Endodermal cell (in vitro differentiated cells): ENCODE data around the gene MRPL41. TPM values are rescaled to one million over a fixed set of nuclear protein-coding genes. Genes with fewer than 3 reads are reported as not detected.
"Not testable (repeated sequence)": the region's sequence is repeated elsewhere in the genome, so short reads cannot be mapped to it uniquely, and the experiment has no call there.

ENCODE experiments used
- DNase-seq: peaks from one replicate; pipeline ENCODE4 v3.0.0-alpha.2; 2017
- H3K27ac ChIP-seq: 2 replicates; pipeline ENCODE4 v1.5.1; 2013; ENCODE audit warnings: mild to moderate bottlenecking, low read depth, low read length, moderate library complexity
- H3K27me3 ChIP-seq: 2 replicates; pipeline ENCODE4 v1.6.1; 2013; ENCODE audit warnings: mild to moderate bottlenecking, low read length, moderate library complexity; ENCODE audit not compliant: insufficient read depth, control insufficient read depth, poor library complexity, severe bottlenecking
- H3K36me3 ChIP-seq: 2 replicates; pipeline ENCODE4 v1.7.0; 2013; ENCODE audit warnings: mild to moderate bottlenecking, low read length, moderate library complexity; ENCODE audit not compliant: control insufficient read depth, insufficient read depth
- H3K4me1 ChIP-seq: one replicate; pipeline ENCODE4 v1.7.0; 2013; ENCODE audit warnings: low read length; ENCODE audit not compliant: control insufficient read depth, insufficient read depth
- H3K4me3 ChIP-seq: 2 replicates; pipeline ENCODE4 v1.5.1; 2013; ENCODE audit warnings: mild to moderate bottlenecking, low read length, moderate library complexity
- H3K9ac ChIP-seq: 2 replicates; pipeline ENCODE4 v1.6.1; 2013; ENCODE audit warnings: mild to moderate bottlenecking, low read length, moderate library complexity; ENCODE audit not compliant: poor library complexity, severe bottlenecking; ENCODE audit errors: extremely low read depth
- H3K9me3 ChIP-seq: 2 replicates; pipeline ENCODE4 v1.6.1; 2013; ENCODE audit warnings: mild to moderate bottlenecking, low read length, moderate library complexity; ENCODE audit not compliant: control insufficient read depth
- H3K27ac Mint-ChIP-seq: 2 replicates; pipeline ENCODE4 v1.8.0; 2020; ENCODE audit warnings: mixed read lengths
- H3K27me3 Mint-ChIP-seq: 2 replicates; pipeline ENCODE4 v1.8.0; 2021; ENCODE audit warnings: mild to moderate bottlenecking, mixed read lengths; ENCODE audit not compliant: insufficient read depth
- H3K36me3 Mint-ChIP-seq: 2 replicates; pipeline ENCODE4 v1.8.0; 2020; ENCODE audit warnings: low read depth, mixed read lengths
- H3K4me1 Mint-ChIP-seq: 2 replicates; pipeline ENCODE4 v1.8.0; 2020; ENCODE audit warnings: mixed read lengths
- H3K4me3 Mint-ChIP-seq: 2 replicates; pipeline ENCODE4 v1.8.0; 2020; ENCODE audit warnings: mild to moderate bottlenecking, moderate library complexity, mixed read lengths
- H3K9me3 Mint-ChIP-seq: 2 replicates; pipeline ENCODE4 v1.8.0; 2020; ENCODE audit warnings: mild to moderate bottlenecking, mixed read lengths
- CTCF ChIP-seq: fragments of 200-600 bp; sonication (generic); conservative IDR thresholded peaks from 2 replicates; pipeline ENCODE4 v1.5.0; 2021; ENCODE audit warnings: antibody characterized with exemption, mild to moderate bottlenecking
- WGBS, 2 experiments: methylation state at CpG; one replicate each; pipeline versions ENCODE4 v1.1.5 to v1.1.7; 2013; ENCODE audit warnings: missing lambda C conversion rate in 2 of 2, mixed read lengths in 1 of 2; ENCODE audit not compliant: insufficient coverage in 1 of 2, insufficient read length in 1 of 2; 5-methylcytosine and 5-hydroxymethylcytosine counted together
- total RNA-seq, 2 donors: library from RNA; stranded (reverse); fragmentation: NEBNext Ultra II Directional in 1 of 2; extraction: Animal tissue kit (Norgen Biotek cat#: 25700) in 1 of 2; gene quantifications; 2 replicates in 1 of 2; 3 replicates in 1 of 2; pipeline ENCODE4 v1.2.1, GENCODE V29; 2021

Gene MRPL41
- total RNA-seq, 2 donors from 2014 or later = 43.7 to 49.6 TPM

GRCh38 chr9:137590469-137591383 is 39.0 kb downstream of the MRPL41 start, which contains the start of gene ZMYND19:
TSS of gene ZMYND19 (minus strand) at chr9:137590512. CDS start at chr9:137590263, 249 bp downstream.
- peaks cover 10% of the 10 kb centered on the region for H3K4me1 ChIP-seq
- H3K4me3 ChIP-seq = peak within 1 kb of the TSS; percentile 89
- H3K4me1 Mint-ChIP-seq = peaks cover 11% of the 10 kb centered on the region
- no peaks in the 10 kb centered on the region for H3K9me3 ChIP-seq
- H3K4me3 Mint-ChIP-seq = peak within 1 kb of the TSS; percentile 77
- no peaks in the 10 kb centered on the region for H3K27me3 Mint-ChIP-seq
- no peaks in the 10 kb centered on the region for H3K9me3 Mint-ChIP-seq
- WGBS, 2 experiments = 1% methylated on average over 18 to 113 of the region's 113 CpGs
- H3K27ac ChIP-seq = peak within 1 kb of the TSS; percentile 70
- peak within 1 kb of the TSS; percentile 97 for H3K27ac Mint-ChIP-seq
- peaks cover 28% of the 10 kb centered on the region for H3K36me3 Mint-ChIP-seq
- TF ChIP-seq CTCF = peak; percentile 10
- H3K27me3 ChIP-seq = no peaks in the 10 kb centered on the region
- DNase-seq = peak; percentile 94
- H3K36me3 ChIP-seq = peaks cover 32% of the 10 kb centered on the region
- H3K9ac ChIP-seq = peak within 1 kb of the TSS; percentile 60

- 92 to 95% methylated on average over 3 to 7 of the region's 7 CpGs for WGBS, 2 experiments
- Histone ChIP-seq H3K36me3 (peaks cover 13% of the 10 kb centered on the region), H3K4me1 (peaks cover 10% of the 10 kb centered on the region), H3K9me3 (no peaks in the 10 kb centered on the region), H3K27ac (no peak overlapping the region), H3K4me3 (no peak overlapping the region), H3K27me3 (no peaks in the 10 kb centered on the region), H3K9ac (no peak overlapping the region)
- Mint-ChIP-seq H3K27ac (no peak overlapping the region), H3K36me3 (peaks cover 8% of the 10 kb centered on the region), H3K9me3 (no peaks in the 10 kb centered on the region), H3K4me3 (no peak overlapping the region), H3K27me3 (no peaks in the 10 kb centered on the region), H3K4me1 (peaks cover 11% of the 10 kb centered on the region)
- TF ChIP-seq CTCF = no peak
- DNase-seq = no peak
Observed at GRCh38 chr9:137592767-137593166, 41.1 kb downstream of the MRPL41 start.

- Histone ChIP-seq H3K27ac (no peak overlapping the region), H3K9me3 (no peaks in the 10 kb centered on the region), H3K4me3 (no peak overlapping the region), H3K9ac (no peak overlapping the region), H3K4me1 (peaks cover 10% of the 10 kb centered on the region), H3K27me3 (no peaks in the 10 kb centered on the region), H3K36me3 (peaks cover 9% of the 10 kb centered on the region)
- H3K27ac Mint-ChIP-seq = no peak overlapping the region
- peaks cover 4% of the 10 kb centered on the region for H3K36me3 Mint-ChIP-seq
- H3K27me3 Mint-ChIP-seq = no peaks in the 10 kb centered on the region
- H3K9me3 Mint-ChIP-seq = no peaks in the 10 kb centered on the region
- WGBS, 2 experiments = 90 to 93% methylated on average over 10 to 12 of the region's 12 CpGs
- no peak overlapping the region for H3K4me3 Mint-ChIP-seq
- no peak for DNase-seq
- peaks cover 7% of the 10 kb centered on the region for H3K4me1 Mint-ChIP-seq
- no peak for TF ChIP-seq CTCF
Observed at GRCh38 chr9:137593176-137593575, 41.5 kb downstream of the MRPL41 start.

GRCh38 chr9:137596577-137596976 is 44.9 kb downstream of the MRPL41 start:
- H3K4me1 ChIP-seq, H3K36me3 ChIP-seq, H3K27ac Mint-ChIP-seq, H3K9me3 Mint-ChIP-seq, H3K4me3 ChIP-seq, H3K4me1 Mint-ChIP-seq, H3K36me3 Mint-ChIP-seq, H3K9me3 ChIP-seq, H3K9ac ChIP-seq, H3K27ac ChIP-seq, H3K4me3 Mint-ChIP-seq, H3K27me3 Mint-ChIP-seq, H3K27me3 ChIP-seq, DNase-seq: not testable (repeated sequence)
- WGBS, 2 experiments = 94% methylated on average over 5 of the region's 7 CpGs; no CpG with 5 or more reads in 1 of the 2 experiments
